ENCODE measurements around the gene NPHP4.

- TF ChIP-seq CTCF (IDR thresholded peaks at IDR 0.05; ENCODE audit: low read depth, low read length, poor library complexity, severe bottlenecking) (no peak), EZH2phosphoT487 (IDR thresholded peaks at IDR 0.05; ENCODE audit: borderline replicate concordance, low read length) (no peak)
Measured at GRCh38 chr1:5968161-5968736, 24.0 kb downstream of the NPHP4 start.
